Mucosa of stomach (tissue), 1 donor: ENCODE results near the gene GRID1.

Experiments used
- H3K27me3 ChIP-seq: one replicate; pipeline ENCODE4 v1.7.0; 2013; ENCODE audit warnings: mild to moderate bottlenecking, low read length; ENCODE audit not compliant: control insufficient read depth, insufficient read depth
- H3K36me3 ChIP-seq: one replicate; pipeline ENCODE4 v1.7.0; 2013; ENCODE audit warnings: low read length; ENCODE audit not compliant: control insufficient read depth, insufficient read depth
- H3K4me1 ChIP-seq: one replicate; pipeline ENCODE4 v1.7.0; 2013; ENCODE audit warnings: mild to moderate bottlenecking, low read length; ENCODE audit not compliant: control insufficient read depth, insufficient read depth
- H3K4me3 ChIP-seq: one replicate; pipeline ENCODE4 v1.7.0; 2013; ENCODE audit warnings: low read length
- H3K9ac ChIP-seq: one replicate; pipeline ENCODE4 v1.7.0; 2013; ENCODE audit warnings: mild to moderate bottlenecking, low read length, moderate library complexity
- H3K9me3 ChIP-seq: one replicate; pipeline ENCODE4 v1.7.0; 2013; ENCODE audit warnings: mild to moderate bottlenecking, low read length, moderate library complexity; ENCODE audit not compliant: control insufficient read depth
- donor health status: Pancreatic carcinoma.

Gene GRID1

GRCh38 chr10:86222687-86223086 is 143.9 kb downstream of the GRID1 start:
- no peak overlapping the region for H3K9ac ChIP-seq
- no peaks in the 10 kb centered on the region for H3K36me3 ChIP-seq
- no peaks in the 10 kb centered on the region for H3K27me3 ChIP-seq
- H3K4me1 ChIP-seq, result no peaks in the 10 kb centered on the region
- H3K9me3 ChIP-seq, result no peaks in the 10 kb centered on the region
- no peak overlapping the region for H3K4me3 ChIP-seq

- Histone ChIP-seq H3K9me3 (no peaks in the 10 kb centered on the region), H3K4me1 (no peaks in the 10 kb centered on the region), H3K9ac (no peak overlapping the region), H3K36me3 (no peaks in the 10 kb centered on the region), H3K27me3 (no peaks in the 10 kb centered on the region), H3K4me3 (no peak overlapping the region)
Observed at GRCh38 chr10:86222336-86222650, 144.3 kb downstream of the GRID1 start.

DNA sequence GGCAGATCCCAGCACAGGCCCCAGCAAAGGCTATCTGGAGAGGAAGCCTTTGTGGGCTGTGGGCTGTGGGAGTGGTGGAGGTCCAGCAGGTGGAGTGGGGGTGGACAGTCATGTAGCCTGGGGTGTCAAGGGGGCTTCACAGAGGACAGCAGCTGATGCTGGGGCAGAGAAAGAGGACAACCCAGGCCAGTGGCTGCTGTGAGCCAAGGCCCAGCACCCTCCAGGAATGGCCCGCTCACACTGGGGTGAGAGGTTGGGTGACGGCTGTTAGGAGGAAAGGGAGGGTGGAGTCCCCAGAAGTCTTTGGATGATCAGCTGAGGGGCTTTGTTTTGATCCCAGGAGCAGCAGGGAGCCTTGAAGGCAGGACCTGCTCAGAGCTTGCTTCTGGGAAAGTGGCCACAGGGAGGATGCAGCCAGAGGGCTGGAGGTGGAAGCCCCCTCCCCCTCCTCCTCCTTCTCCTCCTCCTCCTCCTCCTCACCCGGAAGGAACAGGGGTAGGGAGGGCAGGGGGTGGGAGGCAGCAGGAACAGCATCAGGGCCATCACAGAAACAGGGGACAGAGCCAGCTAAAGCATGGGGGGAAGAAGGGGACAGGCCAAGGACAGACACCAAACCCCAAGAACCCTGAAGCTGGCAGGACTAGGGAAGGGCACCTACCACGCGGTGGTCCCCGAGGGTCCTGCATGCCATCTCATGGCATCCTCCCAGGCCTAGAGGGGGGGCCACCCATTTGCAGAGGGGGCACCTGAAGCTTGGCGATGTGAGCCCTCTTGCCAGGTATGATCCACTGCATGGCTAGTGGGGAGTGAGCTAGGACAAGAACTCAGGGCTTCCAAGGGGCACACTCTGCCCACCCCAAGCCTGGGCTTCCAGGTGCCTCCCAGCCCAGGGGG is 144.9 kb downstream of the GRID1 start:
- Histone ChIP-seq H3K9me3 (no peaks in the 10 kb centered on the region), H3K4me1 (no peaks in the 10 kb centered on the region), H3K27me3 (no peaks in the 10 kb centered on the region), H3K36me3 (no peaks in the 10 kb centered on the region), H3K4me3 (no peak overlapping the region), H3K9ac (no peak overlapping the region)

DNA sequence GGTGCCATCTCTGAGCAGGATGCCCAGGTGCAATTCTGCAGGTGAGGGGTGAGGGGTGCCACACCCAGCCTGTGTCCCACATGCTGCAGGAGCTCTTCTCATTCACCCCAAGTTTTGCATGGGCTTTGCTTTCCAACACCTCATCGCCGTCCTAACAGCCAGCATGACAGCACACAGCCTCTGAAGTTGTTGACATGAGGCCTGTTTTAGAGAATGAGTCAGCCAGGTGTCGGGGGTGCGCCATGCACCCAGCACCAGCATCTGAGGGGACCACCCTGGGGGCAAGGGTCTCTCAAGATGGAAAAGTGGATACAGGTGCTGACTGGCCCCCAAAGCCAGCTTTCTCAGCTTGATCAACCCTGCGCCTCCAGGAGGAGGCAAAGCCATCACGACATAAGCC is 146.0 kb downstream of the GRID1 start:
- Histone ChIP-seq H3K4me1 (no peaks in the 10 kb centered on the region), H3K4me3 (no peak overlapping the region)

DNA sequence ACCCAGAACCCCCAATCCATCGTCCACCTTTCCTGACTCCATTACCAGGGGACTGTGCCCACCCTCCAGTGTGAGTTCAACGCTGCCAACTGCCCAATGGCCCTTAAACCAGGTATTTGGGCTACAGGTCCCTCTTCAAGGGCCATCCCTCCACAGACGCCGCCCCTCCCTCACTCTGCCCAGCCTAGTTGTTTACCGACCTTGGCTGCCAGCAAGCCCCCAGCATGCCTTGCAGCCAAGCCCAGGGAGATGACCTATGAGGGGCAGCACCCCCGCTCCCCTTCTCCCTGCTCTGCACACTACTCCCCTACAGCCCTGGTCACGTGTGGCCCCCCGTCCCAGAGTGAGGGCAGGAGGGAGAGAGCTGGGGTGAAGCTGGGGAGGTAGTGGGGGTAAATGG is 147.3 kb downstream of the GRID1 start:
- Histone ChIP-seq H3K36me3 (no peaks in the 10 kb centered on the region), H3K9ac (no peak overlapping the region), H3K27me3 (no peaks in the 10 kb centered on the region), H3K4me3 (no peak overlapping the region), H3K9me3 (no peaks in the 10 kb centered on the region), H3K4me1 (no peaks in the 10 kb centered on the region)

More for the DNA sequence above, 146.0 kb downstream of the GRID1 start:
- no peaks in the 10 kb centered on the region for H3K27me3 ChIP-seq
- H3K9me3 ChIP-seq, result no peaks in the 10 kb centered on the region
- no peak overlapping the region for H3K9ac ChIP-seq
- H3K36me3 ChIP-seq, result no peaks in the 10 kb centered on the region

GRCh38 chr10:86218842-86219241 is 147.8 kb downstream of the GRID1 start:
- Histone ChIP-seq H3K4me1 (no peaks in the 10 kb centered on the region), H3K9ac (no peak overlapping the region)

GRCh38 chr10:86218160-86218559 is 148.4 kb downstream of the GRID1 start:
- no peak overlapping the region for H3K4me3 ChIP-seq
- H3K36me3 ChIP-seq, result no peaks in the 10 kb centered on the region
- H3K4me1 ChIP-seq, result no peaks in the 10 kb centered on the region
- no peaks in the 10 kb centered on the region for H3K27me3 ChIP-seq
- no peak overlapping the region for H3K9ac ChIP-seq
- H3K9me3 ChIP-seq, result no peaks in the 10 kb centered on the region

More at GRCh38 chr10:86218842-86219241, 147.8 kb downstream of the GRID1 start:
- no peaks in the 10 kb centered on the region for H3K36me3 ChIP-seq
- H3K4me3 ChIP-seq, result no peak overlapping the region
- H3K9me3 ChIP-seq, result no peaks in the 10 kb centered on the region
- H3K27me3 ChIP-seq, result no peaks in the 10 kb centered on the region

DNA sequence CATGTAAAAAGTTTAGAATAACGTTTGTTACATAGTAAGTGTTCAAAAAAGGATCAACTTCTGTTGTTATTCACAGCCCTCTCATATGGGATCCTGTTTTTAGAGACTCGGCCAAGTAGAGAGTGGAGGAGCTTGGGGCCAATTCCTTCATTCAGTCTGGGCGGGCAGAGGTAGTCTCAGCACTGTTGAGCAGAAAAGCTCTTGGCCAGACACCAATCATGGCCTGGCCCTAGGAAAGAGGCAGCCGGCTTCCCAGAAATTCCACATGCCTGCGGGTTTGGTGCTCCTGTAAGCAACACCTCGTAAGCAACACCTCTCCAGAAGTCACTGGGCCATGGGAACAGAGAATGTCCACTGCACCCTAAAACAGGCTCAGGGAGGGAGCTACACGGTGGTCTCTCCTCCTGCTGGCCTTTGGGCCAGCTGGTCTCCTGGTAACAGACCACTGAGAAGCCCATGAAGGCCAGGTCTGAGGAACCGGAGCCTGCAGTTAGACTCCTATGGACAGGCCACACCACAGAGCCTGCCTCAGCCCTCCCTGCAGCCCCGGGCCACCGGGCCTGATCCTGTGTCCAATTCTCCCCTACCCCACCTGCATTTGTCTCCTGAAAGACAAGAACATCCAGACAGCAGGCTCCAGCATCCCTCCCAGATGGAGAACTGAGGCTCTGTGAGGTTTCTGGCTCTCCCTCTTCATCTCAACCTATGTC is 149.1 kb downstream of the GRID1 start:
- no peak overlapping the region for H3K9ac ChIP-seq
- no peaks in the 10 kb centered on the region for H3K4me1 ChIP-seq
- H3K27me3 ChIP-seq, result no peaks in the 10 kb centered on the region
- no peaks in the 10 kb centered on the region for H3K9me3 ChIP-seq
- no peaks in the 10 kb centered on the region for H3K36me3 ChIP-seq
- no peak overlapping the region for H3K4me3 ChIP-seq

- no peaks in the 10 kb centered on the region for H3K4me1 ChIP-seq
Observed at GRCh38 chr10:86216886-86217285, 149.7 kb downstream of the GRID1 start.

DNA sequence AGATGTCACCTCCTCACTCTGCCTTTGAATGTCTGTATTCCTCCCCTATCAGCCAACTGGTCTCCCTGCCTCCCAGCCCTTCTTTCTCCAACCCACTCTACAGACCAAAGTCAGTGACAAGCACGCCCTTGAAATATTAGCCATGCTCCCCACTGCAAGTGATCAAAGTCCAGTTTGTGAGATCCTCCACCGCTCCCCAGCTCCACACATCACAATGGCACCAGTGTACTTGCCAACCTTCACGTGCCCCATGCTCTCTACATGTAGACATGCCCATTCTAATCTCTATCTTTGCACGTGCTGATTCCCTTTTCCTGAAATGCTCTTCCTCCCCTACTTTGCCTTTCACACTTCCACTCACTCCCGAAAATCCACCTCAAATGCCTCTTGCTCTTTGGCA is 150.9 kb downstream of the GRID1 start:
- no peaks in the 10 kb centered on the region for H3K27me3 ChIP-seq
- no peaks in the 10 kb centered on the region for H3K4me1 ChIP-seq
- H3K36me3 ChIP-seq, result no peaks in the 10 kb centered on the region
- H3K9ac ChIP-seq, result no peak overlapping the region
- no peaks in the 10 kb centered on the region for H3K9me3 ChIP-seq
- H3K4me3 ChIP-seq, result no peak overlapping the region

More at GRCh38 chr10:86216886-86217285, 149.7 kb downstream of the GRID1 start:
- Histone ChIP-seq H3K27me3 (no peaks in the 10 kb centered on the region), H3K4me3 (no peak overlapping the region), H3K36me3 (no peaks in the 10 kb centered on the region), H3K9ac (no peak overlapping the region), H3K9me3 (no peaks in the 10 kb centered on the region)

DNA sequence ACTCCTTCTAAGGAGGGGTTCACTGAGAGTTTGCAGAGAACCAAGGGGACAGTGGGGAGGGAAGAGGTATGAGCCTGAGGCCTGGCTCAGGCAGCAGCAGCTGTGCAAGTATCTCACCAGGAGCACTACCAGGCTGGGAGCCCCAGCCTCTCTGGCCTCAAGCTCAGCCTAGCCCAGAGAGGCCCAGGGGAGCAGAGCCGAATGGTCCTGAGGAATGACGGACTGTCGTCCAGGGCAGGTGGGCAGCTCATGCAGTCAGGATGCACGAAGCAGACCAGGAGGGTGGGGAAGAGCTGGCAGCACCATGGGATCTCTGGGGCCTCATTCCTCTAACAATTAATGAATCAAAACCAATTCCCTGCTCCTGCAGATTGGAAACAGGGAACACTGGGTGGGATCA is 151.5 kb downstream of the GRID1 start:
- no peak overlapping the region for H3K9ac ChIP-seq
- H3K4me1 ChIP-seq, result no peaks in the 10 kb centered on the region
- H3K4me3 ChIP-seq, result no peak overlapping the region
- no peaks in the 10 kb centered on the region for H3K9me3 ChIP-seq
- no peaks in the 10 kb centered on the region for H3K36me3 ChIP-seq
- H3K27me3 ChIP-seq, result no peaks in the 10 kb centered on the region

DNA sequence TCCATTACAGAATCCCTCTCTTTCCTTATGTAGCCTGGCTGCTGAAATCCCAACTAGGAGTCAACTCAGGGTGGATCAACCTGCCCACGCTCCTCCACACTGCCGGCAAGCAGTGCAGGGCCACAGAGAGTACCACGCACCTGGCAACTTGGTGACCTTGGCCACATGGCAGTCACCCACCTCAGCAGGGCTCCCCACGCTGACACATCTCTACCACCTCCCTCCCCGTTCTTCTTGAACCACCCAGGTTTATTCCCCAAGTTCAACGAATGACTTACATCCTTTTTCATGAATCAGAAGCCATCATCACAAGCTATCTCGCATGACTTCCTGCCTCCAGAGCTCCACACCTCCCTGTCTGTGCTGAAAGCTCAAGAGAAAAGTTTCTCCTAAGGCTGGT is 153.4 kb downstream of the GRID1 start:
- H3K9me3 ChIP-seq, result no peaks in the 10 kb centered on the region
- H3K36me3 ChIP-seq, result no peaks in the 10 kb centered on the region
- H3K4me1 ChIP-seq, result no peaks in the 10 kb centered on the region
- H3K4me3 ChIP-seq, result no peak overlapping the region
- no peak overlapping the region for H3K9ac ChIP-seq
- H3K27me3 ChIP-seq, result no peaks in the 10 kb centered on the region
